AG10803 (cell line): ENCODE measurements around the gene CATSPER4.

ENCODE experiments used
- DNase-seq: peaks from one replicate; pipeline ENCODE4 v3.0.0; 2010; ENCODE audit warnings: low read depth
- H3K4me3 ChIP-seq: 2 replicates; pipeline ENCODE4 v1.5.1; 2011; ENCODE audit warnings: mild to moderate bottlenecking, low read length, control low read depth
- CTCF ChIP-seq: conservative IDR thresholded peaks from 2 replicates; pipeline ENCODE4 v1.5.1; 2011; ENCODE audit warnings: mild to moderate bottlenecking, low read length, control low read depth, inconsistent platforms

Gene CATSPER4

GRCh38 chr1:26171084-26172072 is 19.0 kb upstream of the CATSPER4 start, which contains the start of gene ZNF593OS:
Gene ZNF593OS, minus strand, starts transcription at chr1:26171832. Its CDS starts 171 bp downstream, at chr1:26171661.
- TF ChIP-seq CTCF: no peak
- DNase-seq: no peak

GRCh38 chr1:26175346-26175745 is 15.1 kb upstream of the CATSPER4 start:
- TF ChIP-seq CTCF: no peak
- no peak for DNase-seq
- no peak overlapping the region for H3K4me3 ChIP-seq

More at GRCh38 chr1:26171084-26172072, 19.0 kb upstream of the CATSPER4 start, which contains the start of gene ZNF593OS:
- H3K4me3 ChIP-seq: peak within 1 kb of the TSS; percentile 83

GRCh38 chr1:26177182-26177684 is 13.2 kb upstream of the CATSPER4 start, which contains the start of gene CNKSR1:
Gene CNKSR1, plus strand, starts transcription at chr1:26177491. Its CDS starts 57 bp downstream, at chr1:26177548.
- no peak for TF ChIP-seq CTCF
- DNase-seq: no peak
- no peak within 1 kb of the TSS for H3K4me3 ChIP-seq

GRCh38 chr1:26180010-26180506 is 10.3 kb upstream of the CATSPER4 start:
- no peak for DNase-seq
- H3K4me3 ChIP-seq: no peak overlapping the region
- no peak for TF ChIP-seq CTCF

GRCh38 chr1:26181586-26182382 is 8.6 kb upstream of the CATSPER4 start:
- TF ChIP-seq CTCF: no peak
- DNase-seq: no peak
- H3K4me3 ChIP-seq: no peak overlapping the region

- no peak for TF ChIP-seq CTCF
- no peak for DNase-seq
- no peak overlapping the region for H3K4me3 ChIP-seq
Observed at GRCh38 chr1:26182383-26182696, 8.1 kb upstream of the CATSPER4 start.
